ENCODE results near the gene KIR2DL4. TPM values are rescaled to one million over a fixed set of nuclear protein-coding genes. Genes with fewer than 3 reads are reported as not detected.
"Not testable (repeated sequence)": the region's sequence is repeated elsewhere in the genome, so short reads cannot be mapped to it uniquely, and the experiment has no call there.

Gene KIR2DL4
- total RNA-seq, 2 experiments from 2014 or later: not detected

DNA sequence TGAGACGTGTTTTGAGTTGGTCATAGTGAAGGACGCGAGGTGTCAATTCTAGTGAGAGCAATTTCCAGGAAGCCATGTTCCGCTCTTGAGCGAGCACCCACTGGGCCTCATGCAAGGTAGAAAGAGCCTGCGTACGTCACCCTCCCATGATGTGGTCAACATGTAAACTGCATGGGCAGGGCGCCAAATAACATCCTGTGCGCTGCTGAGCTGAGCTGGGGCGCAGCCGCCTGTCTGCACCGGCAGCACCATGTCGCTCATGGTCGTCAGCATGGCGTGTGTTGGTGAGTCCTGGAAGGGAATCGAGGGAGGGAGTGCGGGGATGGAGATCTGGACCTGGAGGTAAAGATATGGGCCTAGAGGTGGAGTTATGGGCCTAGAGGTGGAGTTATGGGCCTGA is 12.8 kb downstream of the KIR2DL4 start, which contains the start of gene KIR3DL1:
TSS of gene KIR3DL1 (plus strand) at position 218 of the 400 bp plus-strand sequence.
- H3K27me3 Mint-ChIP-seq; POLR2A ChIA-PET; CTCF ChIA-PET; H3K4me1 Mint-ChIP-seq (ENCODE audit: low read depth); H3K4me3 Mint-ChIP-seq; H3K36me3 Mint-ChIP-seq; intact Hi-C loops (cut with micrococcal nuclease); DNase-seq; H3K27ac Mint-ChIP-seq; H3K9me3 Mint-ChIP-seq: not testable (repeated sequence)

DNA sequence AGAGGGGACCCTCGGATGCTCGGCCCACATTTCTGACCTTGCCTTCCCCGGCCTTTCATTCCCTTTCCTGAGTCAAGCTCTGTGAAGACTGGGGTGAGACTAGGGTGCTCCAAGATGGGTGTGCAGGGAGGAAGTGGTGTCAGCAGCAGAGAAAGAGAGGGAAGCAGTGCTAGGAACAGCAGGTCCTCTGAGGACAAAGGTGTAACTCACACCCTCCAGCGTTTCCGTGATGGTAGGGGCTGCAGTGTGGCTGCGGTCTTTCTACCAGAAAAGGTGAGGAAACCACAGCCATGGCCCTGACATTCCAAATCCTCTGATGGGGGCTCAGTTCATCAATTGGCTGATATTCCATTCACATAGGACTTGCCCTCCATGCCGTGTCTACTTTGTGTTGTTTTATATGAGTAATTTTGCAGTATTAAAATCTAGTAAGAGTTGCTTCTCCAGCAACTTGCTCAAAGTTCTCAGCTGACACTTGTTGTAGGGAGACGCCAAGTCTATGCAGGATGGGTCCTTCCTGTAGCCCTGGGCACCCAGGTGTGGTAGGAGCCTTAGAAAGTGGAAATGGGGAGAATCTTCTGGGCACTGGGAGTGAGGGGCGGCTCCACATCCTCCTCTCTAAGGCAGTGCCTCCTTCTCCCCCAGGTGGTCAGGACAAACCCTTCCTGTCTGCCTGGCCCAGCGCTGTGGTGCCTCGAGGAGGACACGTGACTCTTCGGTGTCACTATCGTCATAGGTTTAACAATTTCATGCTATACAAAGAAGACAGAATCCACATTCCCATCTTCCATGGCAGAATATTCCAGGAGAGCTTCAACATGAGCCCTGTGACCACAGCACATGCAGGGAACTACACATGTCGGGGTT is 14.5 kb downstream of the KIR2DL4 start:
- H3K27me3 Mint-ChIP-seq: peaks cover 7% of the 10 kb centered on the region
- no peaks in the 10 kb centered on the region for H3K4me1 Mint-ChIP-seq (ENCODE audit: low read depth)
- CTCF ChIA-PET: no interaction called here
- intact Hi-C loops (cut with micrococcal nuclease): no loop called here
- no peaks in the 10 kb centered on the region for H3K9me3 Mint-ChIP-seq
- POLR2A ChIA-PET: no interaction called here
- no peaks in the 10 kb centered on the region for H3K36me3 Mint-ChIP-seq
- no peak overlapping the region for H3K27ac Mint-ChIP-seq
- DNase-seq: no peak
- no peak overlapping the region for H3K4me3 Mint-ChIP-seq

DNA sequence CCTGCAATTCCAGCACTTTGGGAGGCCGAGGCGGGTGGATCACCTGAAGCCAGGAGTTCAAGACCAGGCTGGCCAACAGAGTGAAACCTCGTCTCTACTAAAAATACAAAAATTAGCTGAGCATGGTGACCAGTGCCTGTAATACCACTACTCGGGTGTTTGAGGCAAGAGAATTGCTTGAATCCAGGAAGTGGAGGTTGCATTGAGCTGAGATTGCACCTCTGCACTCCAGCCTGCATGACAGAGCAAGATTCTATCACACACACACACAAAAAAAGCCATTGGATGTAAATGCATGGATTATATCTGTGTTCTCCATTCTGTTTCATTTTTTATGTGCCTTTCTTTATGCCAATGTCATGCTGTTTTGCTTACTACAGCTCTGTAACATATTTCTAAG is 21.0 kb downstream of the KIR2DL4 start:
- POLR2A ChIA-PET; H3K27ac Mint-ChIP-seq; DNase-seq; H3K27me3 Mint-ChIP-seq; H3K36me3 Mint-ChIP-seq; intact Hi-C loops (cut with micrococcal nuclease); H3K4me3 Mint-ChIP-seq; CTCF ChIA-PET; H3K4me1 Mint-ChIP-seq (ENCODE audit: low read depth); H3K9me3 Mint-ChIP-seq: not testable (repeated sequence)

DNA sequence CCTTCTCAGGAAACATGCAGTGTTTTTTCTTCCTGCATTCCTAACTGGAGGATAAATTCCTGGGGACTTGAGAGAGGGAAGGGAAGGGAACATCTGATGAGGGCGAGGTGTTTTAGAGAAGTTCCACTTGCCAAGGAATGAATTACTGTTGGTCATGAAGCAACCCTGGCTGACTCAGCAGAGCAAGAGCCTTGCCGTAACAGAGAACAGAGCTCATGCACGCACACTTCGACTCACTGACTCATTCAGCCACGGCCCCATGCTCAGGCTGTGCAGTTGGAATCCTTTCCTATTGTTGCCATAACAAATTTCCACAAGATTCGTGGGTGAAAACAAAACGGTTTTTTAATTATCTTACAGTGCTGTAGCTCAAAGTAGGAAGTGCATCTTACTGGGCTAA is 21.9 kb downstream of the KIR2DL4 start:
- POLR2A ChIA-PET; H3K27me3 Mint-ChIP-seq; H3K36me3 Mint-ChIP-seq; H3K27ac Mint-ChIP-seq; H3K9me3 Mint-ChIP-seq; H3K4me3 Mint-ChIP-seq; DNase-seq; H3K4me1 Mint-ChIP-seq (ENCODE audit: low read depth); intact Hi-C loops (cut with micrococcal nuclease); CTCF ChIA-PET: not testable (repeated sequence)

DNA sequence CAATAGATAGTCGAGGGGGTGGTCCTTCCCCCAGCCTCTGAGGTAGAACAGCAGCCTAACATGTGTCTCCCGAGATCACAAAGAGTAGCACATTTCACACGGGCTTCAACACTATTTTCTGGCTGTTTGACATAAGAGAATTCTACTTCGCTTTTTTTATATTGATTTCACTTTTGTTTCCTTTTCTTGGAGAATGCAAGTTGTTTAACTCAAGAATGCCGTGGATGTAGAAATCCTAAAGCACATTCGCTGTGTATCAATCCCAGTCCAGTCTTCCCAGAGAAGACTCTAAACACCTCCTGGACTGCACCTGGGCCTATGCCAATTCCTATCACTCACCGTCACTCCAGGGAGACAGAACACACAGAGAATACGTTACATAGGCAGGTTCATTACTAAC is 24.7 kb downstream of the KIR2DL4 start:
- CTCF ChIA-PET; H3K9me3 Mint-ChIP-seq; H3K4me1 Mint-ChIP-seq (ENCODE audit: low read depth); H3K27me3 Mint-ChIP-seq; H3K27ac Mint-ChIP-seq; H3K4me3 Mint-ChIP-seq; H3K36me3 Mint-ChIP-seq; DNase-seq; POLR2A ChIA-PET; intact Hi-C loops (cut with micrococcal nuclease): not testable (repeated sequence)

DNA sequence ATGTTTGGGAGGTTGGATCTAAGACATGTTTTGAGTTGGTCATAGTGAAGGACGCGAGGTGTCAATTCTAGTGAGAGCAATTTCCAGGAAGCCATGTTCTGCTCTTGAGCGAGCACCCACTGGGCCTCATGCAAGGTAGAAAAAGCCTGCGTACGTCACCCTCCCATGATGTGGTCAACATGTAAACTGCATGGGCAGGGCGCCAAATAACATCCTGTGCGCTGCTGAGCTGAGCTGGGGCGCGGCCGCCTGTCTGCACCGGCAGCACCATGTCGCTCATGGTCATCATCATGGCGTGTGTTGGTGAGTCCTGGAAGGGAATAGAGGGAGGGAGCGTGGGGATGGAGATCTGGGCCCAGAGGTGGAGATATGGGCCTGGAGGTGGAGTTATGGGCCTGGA is 29.1 kb downstream of the KIR2DL4 start, which contains the start of gene KIR2DS4:
TSS of gene KIR2DS4 (plus strand) at position 181 of the 400 bp plus-strand sequence.
- H3K4me1 Mint-ChIP-seq (ENCODE audit: low read depth); H3K4me3 Mint-ChIP-seq; intact Hi-C loops (cut with micrococcal nuclease); H3K27me3 Mint-ChIP-seq; H3K36me3 Mint-ChIP-seq; CTCF ChIA-PET; POLR2A ChIA-PET; H3K9me3 Mint-ChIP-seq; H3K27ac Mint-ChIP-seq; DNase-seq: not testable (repeated sequence)

DNA sequence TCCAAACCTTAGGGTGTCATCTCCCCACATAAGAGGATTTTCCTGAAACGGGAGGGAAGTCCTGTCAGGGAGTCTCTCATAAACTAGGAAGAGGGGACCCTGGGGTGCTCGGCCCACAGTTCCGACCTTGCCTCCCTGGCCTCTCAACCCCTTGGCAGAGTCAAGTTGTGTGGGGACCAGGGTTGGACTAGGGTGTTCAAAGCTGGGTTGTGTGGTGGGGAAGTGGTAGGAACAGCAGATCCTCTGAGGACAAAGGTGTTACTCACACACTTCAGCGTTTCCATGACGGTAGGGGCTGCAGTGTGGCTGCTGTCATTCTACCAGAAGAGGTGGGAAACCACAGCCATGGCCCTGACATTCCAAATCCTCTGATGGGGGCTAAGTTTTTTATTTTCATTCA is 31.7 kb downstream of the KIR2DL4 start:
- H3K4me1 Mint-ChIP-seq (ENCODE audit: low read depth); H3K36me3 Mint-ChIP-seq; H3K4me3 Mint-ChIP-seq; CTCF ChIA-PET; DNase-seq; intact Hi-C loops (cut with micrococcal nuclease); POLR2A ChIA-PET; H3K9me3 Mint-ChIP-seq; H3K27ac Mint-ChIP-seq; H3K27me3 Mint-ChIP-seq: not testable (repeated sequence)

DNA sequence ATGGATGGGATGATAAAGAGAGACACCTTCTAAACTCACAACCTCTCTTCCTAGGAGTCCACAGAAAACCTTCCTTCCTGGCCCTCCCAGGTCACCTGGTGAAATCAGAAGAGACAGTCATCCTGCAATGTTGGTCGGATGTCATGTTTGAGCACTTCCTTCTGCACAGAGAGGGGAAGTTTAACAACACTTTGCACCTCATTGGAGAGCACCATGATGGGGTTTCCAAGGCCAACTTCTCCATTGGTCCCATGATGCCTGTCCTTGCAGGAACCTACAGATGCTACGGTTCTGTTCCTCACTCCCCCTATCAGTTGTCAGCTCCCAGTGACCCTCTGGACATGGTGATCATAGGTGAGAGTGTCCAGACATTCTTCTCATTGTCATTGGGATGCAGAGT is 34.1 kb downstream of the KIR2DL4 start:
- intact Hi-C loops (cut with micrococcal nuclease); H3K27ac Mint-ChIP-seq; H3K4me3 Mint-ChIP-seq; H3K36me3 Mint-ChIP-seq; CTCF ChIA-PET; POLR2A ChIA-PET; DNase-seq; H3K4me1 Mint-ChIP-seq (ENCODE audit: low read depth); H3K9me3 Mint-ChIP-seq; H3K27me3 Mint-ChIP-seq: not testable (repeated sequence)

DNA sequence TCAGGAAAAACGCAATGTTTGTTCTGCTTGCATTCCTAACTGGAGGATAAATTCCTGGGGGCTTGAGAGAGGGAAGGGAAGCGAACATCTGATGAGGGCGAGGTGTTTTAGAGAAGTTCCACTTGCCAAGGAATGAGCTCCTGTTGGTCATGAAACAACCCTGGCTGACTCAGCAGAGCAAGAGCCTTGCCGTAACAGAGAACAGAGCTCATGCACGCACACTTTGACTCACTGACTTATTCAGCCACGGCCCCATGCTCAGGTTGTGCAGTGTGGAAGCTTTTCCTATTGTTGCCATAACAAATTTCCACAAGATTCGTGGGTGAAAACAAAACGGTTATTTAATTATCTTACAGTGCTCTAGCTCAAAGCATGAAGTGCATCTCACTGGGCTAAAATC is 39.8 kb downstream of the KIR2DL4 start:
- intact Hi-C loops (cut with micrococcal nuclease); H3K27ac Mint-ChIP-seq; CTCF ChIA-PET; H3K27me3 Mint-ChIP-seq; DNase-seq; H3K4me3 Mint-ChIP-seq; H3K4me1 Mint-ChIP-seq (ENCODE audit: low read depth); H3K36me3 Mint-ChIP-seq; POLR2A ChIA-PET; H3K9me3 Mint-ChIP-seq: not testable (repeated sequence)

DNA sequence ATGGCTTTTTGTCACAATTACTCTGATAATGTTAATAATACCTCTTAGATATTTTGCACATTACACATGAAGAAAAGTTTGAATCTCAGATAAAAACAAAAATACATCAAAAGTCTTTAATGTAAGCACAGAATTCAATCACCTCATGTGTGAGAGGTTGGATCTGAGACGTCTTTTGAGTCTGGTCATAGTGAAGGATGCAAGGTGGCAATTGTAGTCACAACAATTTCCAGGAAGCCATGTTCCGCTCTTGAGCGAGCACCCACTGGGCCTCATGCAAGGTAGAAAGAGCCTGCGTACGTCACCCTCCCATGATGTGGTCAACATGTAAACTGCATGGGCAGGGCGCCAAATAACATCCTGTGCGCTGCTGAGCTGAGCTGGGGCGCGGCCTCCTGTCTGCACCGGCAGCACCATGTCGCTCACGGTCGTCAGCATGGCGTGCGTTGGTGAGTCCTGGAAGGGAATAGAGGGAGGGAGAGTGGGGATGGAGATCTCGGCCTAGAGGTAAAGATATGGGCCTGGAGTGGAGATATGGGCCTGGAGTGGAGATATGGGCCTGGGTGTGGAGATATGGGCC is 46.7 kb downstream of the KIR2DL4 start, which contains the start of gene KIR3DL2:
TSS of gene KIR3DL2 (plus strand) at position 383 of the 580 bp plus-strand sequence. CDS start at position 416, 33 bp downstream.
- H3K4me3 Mint-ChIP-seq: not testable (repeated sequence)

DNA sequence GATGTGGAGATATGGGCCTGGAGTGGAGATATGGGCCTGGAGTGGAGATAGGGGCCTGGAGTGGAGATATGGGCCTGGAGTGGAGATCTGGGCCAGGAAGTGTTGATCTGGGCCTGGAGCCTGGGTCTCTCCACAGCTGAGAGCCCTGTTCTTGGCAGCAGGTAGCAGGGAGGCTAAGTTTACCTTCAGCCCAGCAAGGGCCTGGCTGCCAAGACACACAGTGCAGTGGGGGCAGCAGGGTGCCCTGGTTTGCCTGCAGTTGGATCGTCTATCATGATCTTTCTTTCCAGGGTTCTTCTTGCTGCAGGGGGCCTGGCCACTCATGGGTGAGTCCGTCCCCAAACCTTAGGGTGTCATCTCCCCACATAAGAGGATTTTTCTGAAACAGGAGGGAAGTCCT is 47.5 kb downstream of the KIR2DL4 start:
- H3K4me1 Mint-ChIP-seq (ENCODE audit: low read depth): no peaks in the 10 kb centered on the region
- intact Hi-C loops (cut with micrococcal nuclease): no loop called here

More for the DNA sequence above, 46.7 kb downstream of the KIR2DL4 start, which contains the start of gene KIR3DL2:
- H3K27me3 Mint-ChIP-seq; intact Hi-C loops (cut with micrococcal nuclease); H3K36me3 Mint-ChIP-seq; DNase-seq; POLR2A ChIA-PET; CTCF ChIA-PET; H3K4me1 Mint-ChIP-seq (ENCODE audit: low read depth); H3K9me3 Mint-ChIP-seq: not testable (repeated sequence)
- H3K27ac Mint-ChIP-seq: peak within 1 kb of the TSS; percentile 46

DNA sequence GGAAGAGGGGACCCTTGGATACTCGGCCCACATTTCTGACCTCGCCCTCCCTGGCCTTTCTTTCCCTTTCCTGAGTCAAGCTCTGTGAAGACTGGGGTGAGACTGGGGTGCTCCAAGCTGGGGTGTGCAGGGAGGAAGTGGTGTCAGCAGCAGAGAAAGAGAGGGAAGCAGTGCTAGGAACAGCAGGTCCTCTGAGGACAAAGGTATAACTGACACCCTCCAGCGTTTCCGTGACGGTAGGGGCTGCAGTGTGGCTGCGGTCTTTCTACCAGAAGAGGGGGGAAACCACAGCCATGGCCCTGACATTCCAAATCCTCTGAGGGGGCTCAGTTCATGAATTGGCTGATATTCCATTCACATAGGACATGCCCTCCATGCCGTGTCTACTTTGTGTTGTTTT is 47.9 kb downstream of the KIR2DL4 start:
- Mint-ChIP-seq H3K4me1 (ENCODE audit: low read depth) (no peaks in the 10 kb centered on the region), H3K27me3 (peaks cover 5% of the 10 kb centered on the region), H3K27ac (no peak overlapping the region), H3K4me3 (no peak overlapping the region), H3K9me3 (no peaks in the 10 kb centered on the region), H3K36me3 (no peaks in the 10 kb centered on the region)
- intact Hi-C loops (cut with micrococcal nuclease): no loop called here
- ChIA-PET POLR2A (no interaction called here), CTCF (no interaction called here)
- DNase-seq: no peak

More for the DNA sequence above, 47.5 kb downstream of the KIR2DL4 start:
- H3K36me3 Mint-ChIP-seq: no peaks in the 10 kb centered on the region
- POLR2A ChIA-PET: no interaction called here
- DNase-seq: no peak
- H3K9me3 Mint-ChIP-seq: peaks cover 1% of the 10 kb centered on the region
- peaks cover 5% of the 10 kb centered on the region for H3K27me3 Mint-ChIP-seq
- H3K4me3 Mint-ChIP-seq: no peak overlapping the region
- no peak overlapping the region for H3K27ac Mint-ChIP-seq
- CTCF ChIA-PET: no interaction called here

DNA sequence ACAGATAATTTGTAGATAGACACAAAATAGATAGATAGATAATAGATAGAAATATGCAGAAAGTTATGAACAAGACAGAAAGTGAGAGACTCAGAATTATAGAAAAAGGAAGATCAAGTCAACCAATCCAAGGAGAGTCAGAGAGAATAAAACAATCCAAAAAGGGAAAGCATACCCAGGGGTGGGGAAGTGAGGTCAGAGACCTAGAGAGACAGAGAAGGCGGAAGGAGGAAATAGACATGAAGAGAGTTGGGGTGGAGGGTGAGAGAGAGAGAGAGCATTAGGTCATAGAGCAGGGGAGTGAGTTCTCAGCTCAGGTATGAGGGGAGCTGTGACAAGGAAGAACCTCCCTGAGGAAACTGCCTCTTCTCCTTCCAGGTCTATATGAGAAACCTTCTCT is 51.8 kb downstream of the KIR2DL4 start:
- H3K9me3 Mint-ChIP-seq; POLR2A ChIA-PET; CTCF ChIA-PET; DNase-seq; intact Hi-C loops (cut with micrococcal nuclease); H3K4me1 Mint-ChIP-seq (ENCODE audit: low read depth); H3K4me3 Mint-ChIP-seq; H3K36me3 Mint-ChIP-seq; H3K27me3 Mint-ChIP-seq; H3K27ac Mint-ChIP-seq: not testable (repeated sequence)
